ENCODE data around the gene STIMATE. TPM values are rescaled to one million over a fixed set of nuclear protein-coding genes. Genes with fewer than 3 reads are reported as not detected.

Gene STIMATE
- total and polyA plus RNA-seq, 12 donors = 4.0 to 9.7 (median 6.9) TPM

DNA sequence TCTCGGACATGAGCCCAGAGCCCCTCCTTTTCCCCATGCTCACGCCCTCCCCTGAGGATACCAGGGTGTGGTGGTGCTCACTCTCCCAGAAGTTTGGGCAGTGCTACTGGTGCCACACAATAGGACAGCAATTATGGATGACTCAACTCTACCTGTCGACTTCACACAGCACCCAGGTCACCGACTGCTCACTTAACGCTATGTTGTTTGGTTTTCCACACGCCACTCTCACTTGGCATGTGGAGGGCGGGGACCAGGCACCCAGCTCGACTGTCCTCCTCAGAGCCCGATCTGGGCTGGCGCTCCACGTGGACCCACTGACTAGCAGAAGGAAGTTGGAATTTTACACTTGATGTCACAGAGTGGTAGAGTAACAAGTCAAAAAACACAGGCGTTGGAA is 30.9 kb downstream of the STIMATE start:
- Histone ChIP-seq H3K36me3 (peaks cover 0 to 4% (median 0%) of the 10 kb centered on the region in 9 donors), H3K9me3 (peaks cover 0 to 12% (median 0%) of the 10 kb centered on the region in 11 donors), H3K27ac (no peak overlapping the region), H3K4me1 (peaks cover 0 to 4% (median 0%) of the 10 kb centered on the region in 9 donors), H3K4me3 (no peak overlapping the region), H3K27me3 (no peaks in the 10 kb centered on the region)
- ATAC-seq (no peak), DNase-seq (no peak)
- intact Hi-C loops (cut with DNase I) = no loop called here
- TF ChIP-seq, protein P1, sequence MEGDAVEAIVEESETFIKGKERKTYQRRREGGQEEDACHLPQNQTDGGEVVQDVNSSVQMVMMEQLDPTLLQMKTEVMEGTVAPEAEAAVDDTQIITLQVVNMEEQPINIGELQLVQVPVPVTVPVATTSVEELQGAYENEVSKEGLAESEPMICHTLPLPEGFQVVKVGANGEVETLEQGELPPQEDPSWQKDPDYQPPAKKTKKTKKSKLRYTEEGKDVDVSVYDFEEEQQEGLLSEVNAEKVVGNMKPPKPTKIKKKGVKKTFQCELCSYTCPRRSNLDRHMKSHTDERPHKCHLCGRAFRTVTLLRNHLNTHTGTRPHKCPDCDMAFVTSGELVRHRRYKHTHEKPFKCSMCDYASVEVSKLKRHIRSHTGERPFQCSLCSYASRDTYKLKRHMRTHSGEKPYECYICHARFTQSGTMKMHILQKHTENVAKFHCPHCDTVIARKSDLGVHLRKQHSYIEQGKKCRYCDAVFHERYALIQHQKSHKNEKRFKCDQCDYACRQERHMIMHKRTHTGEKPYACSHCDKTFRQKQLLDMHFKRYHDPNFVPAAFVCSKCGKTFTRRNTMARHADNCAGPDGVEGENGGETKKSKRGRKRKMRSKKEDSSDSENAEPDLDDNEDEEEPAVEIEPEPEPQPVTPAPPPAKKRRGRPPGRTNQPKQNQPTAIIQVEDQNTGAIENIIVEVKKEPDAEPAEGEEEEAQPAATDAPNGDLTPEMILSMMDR (IDR thresholded peaks at IDR 0.05) = no peak
- 93 to 95% methylated on average over 12 of the region's 12 CpGs for WGBS, 2 donors

DNA sequence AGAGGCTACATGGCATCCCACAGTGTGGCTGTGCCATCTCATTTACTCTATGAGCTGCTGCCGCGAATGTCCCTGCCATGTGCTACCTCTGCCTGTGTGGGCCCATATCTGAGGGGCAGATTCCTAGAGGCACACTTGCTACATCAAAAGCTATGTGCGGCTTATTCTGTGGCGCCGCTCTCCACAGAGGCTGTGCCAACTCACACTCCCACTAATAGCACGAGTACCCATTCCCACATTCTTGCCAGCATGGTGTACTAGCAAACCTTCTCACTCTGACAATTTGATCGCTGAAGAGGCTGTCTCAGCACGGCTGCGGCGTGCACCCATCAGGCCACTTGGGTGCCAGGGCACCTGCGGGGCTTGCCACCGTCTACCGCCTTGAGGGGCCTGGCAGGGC is 31.4 kb downstream of the STIMATE start:
- H3K27ac ChIP-seq = no peak overlapping the region
- peaks cover 0 to 5% (median 0%) of the 10 kb centered on the region in 9 donors for H3K36me3 ChIP-seq
- WGBS, 2 donors = 97 to 98% methylated on average over 13 of the region's 13 CpGs
- DNase-seq (no peak), ATAC-seq (no peak)
- H3K27me3 ChIP-seq = no peaks in the 10 kb centered on the region
- peaks cover 0 to 4% (median 0%) of the 10 kb centered on the region in 9 donors for H3K4me1 ChIP-seq
- no peak overlapping the region for H3K4me3 ChIP-seq
- peaks cover 0 to 12% (median 0%) of the 10 kb centered on the region in 11 donors for H3K9me3 ChIP-seq
- TF ChIP-seq, protein P1 (IDR thresholded peaks at IDR 0.05) = no peak
- intact Hi-C loops (cut with DNase I) = no loop called here

DNA sequence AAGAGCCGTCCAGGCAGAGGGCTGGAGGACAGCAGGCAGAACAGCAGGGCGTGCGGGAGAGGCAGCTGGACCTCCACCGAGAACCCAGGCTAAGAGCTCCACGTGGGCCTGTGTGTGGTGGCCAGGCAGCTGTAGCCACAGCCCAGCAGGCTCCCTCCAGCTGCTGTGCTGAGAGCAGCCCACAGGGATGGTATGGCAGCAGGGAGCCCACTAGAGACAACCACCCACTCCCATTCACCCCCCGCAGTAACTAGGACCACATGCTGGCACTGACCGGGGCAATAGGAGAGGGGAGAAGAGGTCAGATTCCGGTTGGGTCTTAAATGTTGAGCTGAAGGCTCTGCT is 37.0 kb downstream of the STIMATE start:
- intact Hi-C loops (cut with DNase I) = no loop called here
- no peak overlapping the region for H3K4me3 ChIP-seq
- peaks cover 0 to 12% (median 0%) of the 10 kb centered on the region in 11 donors for H3K9me3 ChIP-seq
- WGBS, 2 donors = 86 to 87% methylated on average over 8 of the region's 8 CpGs
- H3K27me3 ChIP-seq = no peaks in the 10 kb centered on the region
- peaks cover 0 to 17% (median 0%) of the 10 kb centered on the region in 9 donors for H3K36me3 ChIP-seq
- TF ChIP-seq, protein P1 (IDR thresholded peaks at IDR 0.05) = no peak
- ATAC-seq (peak in 3 of 8 donors; percentile 21 to 45 (median 24)), DNase-seq (no peak)
- no peak overlapping the region for H3K27ac ChIP-seq
- peaks cover 0 to 11% (median 0%) of the 10 kb centered on the region in 9 donors for H3K4me1 ChIP-seq

DNA sequence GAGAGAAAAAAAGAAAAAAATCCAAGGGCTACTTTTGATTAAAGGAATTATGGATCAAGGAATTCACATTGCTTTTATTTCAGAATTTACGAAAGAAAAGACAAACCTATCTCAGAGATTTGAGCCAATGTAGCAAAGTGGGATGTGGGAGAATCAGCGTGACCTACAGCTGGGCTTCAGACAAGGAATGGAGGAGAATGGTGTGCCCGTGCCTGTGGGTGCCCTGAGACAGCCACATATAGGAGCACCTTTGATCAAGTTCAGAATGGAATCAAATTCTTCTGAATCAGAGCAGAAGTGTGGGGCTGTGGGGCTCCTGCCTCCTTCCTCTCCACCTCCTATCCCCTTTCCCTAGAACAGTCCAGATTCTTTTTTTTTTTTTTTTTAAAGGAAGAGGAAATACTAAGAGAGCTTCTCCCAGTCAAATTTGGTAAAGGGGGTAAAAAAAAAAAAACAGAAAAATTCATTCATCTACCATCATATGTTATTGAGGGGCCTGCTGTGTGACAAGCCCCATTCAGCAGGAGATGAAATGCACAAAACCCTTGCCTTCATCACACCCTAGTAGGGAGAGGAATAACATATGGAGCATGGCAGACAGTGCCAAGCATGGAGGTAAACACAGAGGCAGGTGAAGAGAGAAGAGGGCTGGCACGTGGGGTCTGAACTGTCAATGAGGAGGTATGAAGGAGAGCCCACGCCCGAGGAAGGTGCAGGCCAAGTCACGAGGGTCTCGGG is 37.5 kb downstream of the STIMATE start:
- 95 to 97% methylated on average over 8 of the region's 8 CpGs for WGBS, 2 donors
- no peaks in the 10 kb centered on the region for H3K27me3 ChIP-seq
- peaks cover 0 to 19% (median 2%) of the 10 kb centered on the region in 9 donors for H3K36me3 ChIP-seq
- DNase-seq (no peak), ATAC-seq (no peak)
- H3K9me3 ChIP-seq = peaks cover 0 to 12% (median 0%) of the 10 kb centered on the region in 11 donors
- intact Hi-C loops (cut with DNase I) = loop anchor here in 2 of 10 donors (10.0 kb wide), 2 partner anchors 215 to 335 kb away; no protein-coding TSS in a partner anchor
- H3K4me3 ChIP-seq = no peak overlapping the region
- TF ChIP-seq, protein P1 (IDR thresholded peaks at IDR 0.05) = no peak
- no peak overlapping the region for H3K27ac ChIP-seq
- H3K4me1 ChIP-seq = peaks cover 0 to 11% (median 0%) of the 10 kb centered on the region in 9 donors
